GM10266 (cell line): ENCODE results near the gene MYF5.

Experiments used
- DNase-seq: peaks from one replicate; pipeline ENCODE4 v3.0.0; 2012; ENCODE audit errors: extremely low spot score
- TF ChIP-seq, protein P1 (sequence below): IDR thresholded peaks from 2 replicates; pipeline ENCODE4 v1.5.1; 2012; ENCODE audit warnings: mild to moderate bottlenecking, low read depth; ENCODE audit not compliant: control insufficient read depth, insufficient read depth; ENCODE audit errors: missing control alignments

Gene MYF5

DNA sequence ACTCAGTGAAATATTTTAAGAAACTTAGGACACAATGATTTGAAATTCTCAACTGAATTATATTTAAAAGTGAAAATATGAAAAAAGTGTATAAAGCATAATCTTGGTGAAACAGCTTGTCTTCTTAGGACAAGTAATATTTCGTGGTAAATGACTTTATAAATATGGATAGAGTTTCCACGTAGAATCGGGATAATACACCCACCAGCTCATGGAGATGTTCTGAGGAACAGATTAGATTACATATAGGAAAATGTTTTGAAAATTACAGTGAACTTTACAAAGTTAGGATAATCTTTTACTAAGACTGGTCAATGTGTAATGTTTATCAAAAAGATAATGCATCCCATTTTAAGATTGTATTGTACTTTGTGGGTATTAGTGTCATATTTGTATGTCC lies 34.9 kb upstream of the MYF5 start:
- DNase-seq = no peak
- TF ChIP-seq, protein P1, sequence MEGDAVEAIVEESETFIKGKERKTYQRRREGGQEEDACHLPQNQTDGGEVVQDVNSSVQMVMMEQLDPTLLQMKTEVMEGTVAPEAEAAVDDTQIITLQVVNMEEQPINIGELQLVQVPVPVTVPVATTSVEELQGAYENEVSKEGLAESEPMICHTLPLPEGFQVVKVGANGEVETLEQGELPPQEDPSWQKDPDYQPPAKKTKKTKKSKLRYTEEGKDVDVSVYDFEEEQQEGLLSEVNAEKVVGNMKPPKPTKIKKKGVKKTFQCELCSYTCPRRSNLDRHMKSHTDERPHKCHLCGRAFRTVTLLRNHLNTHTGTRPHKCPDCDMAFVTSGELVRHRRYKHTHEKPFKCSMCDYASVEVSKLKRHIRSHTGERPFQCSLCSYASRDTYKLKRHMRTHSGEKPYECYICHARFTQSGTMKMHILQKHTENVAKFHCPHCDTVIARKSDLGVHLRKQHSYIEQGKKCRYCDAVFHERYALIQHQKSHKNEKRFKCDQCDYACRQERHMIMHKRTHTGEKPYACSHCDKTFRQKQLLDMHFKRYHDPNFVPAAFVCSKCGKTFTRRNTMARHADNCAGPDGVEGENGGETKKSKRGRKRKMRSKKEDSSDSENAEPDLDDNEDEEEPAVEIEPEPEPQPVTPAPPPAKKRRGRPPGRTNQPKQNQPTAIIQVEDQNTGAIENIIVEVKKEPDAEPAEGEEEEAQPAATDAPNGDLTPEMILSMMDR = no peak

DNA sequence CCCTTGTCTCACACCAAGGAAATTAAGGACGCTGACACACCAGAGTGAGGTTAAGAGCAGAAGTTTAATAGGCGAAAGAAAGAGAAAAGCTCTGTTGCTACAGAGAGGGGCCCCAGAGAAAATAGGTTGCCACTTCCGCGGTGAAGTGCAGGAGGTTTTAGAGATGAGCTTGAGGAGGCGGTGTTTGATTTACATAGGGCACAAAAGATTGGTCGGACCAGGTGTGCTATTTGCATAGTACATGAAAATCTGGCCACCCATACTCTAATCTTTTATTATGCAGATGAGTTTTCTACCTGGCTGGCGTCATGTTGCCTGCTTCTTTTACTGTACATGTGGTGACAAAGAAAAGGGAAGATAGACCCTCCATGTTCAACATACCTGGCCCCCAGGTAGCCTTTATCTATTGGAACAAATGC lies 32.6 kb upstream of the MYF5 start:
- TF ChIP-seq, protein P1 = no peak
- DNase-seq = no peak

GRCh38 chr12:80690090-80690489 lies 26.6 kb upstream of the MYF5 start:
- DNase-seq = no peak
- TF ChIP-seq, protein P1 = no peak

GRCh38 chr12:80690513-80690912 lies 26.2 kb upstream of the MYF5 start:
- TF ChIP-seq, protein P1 = no peak
- no peak for DNase-seq

DNA sequence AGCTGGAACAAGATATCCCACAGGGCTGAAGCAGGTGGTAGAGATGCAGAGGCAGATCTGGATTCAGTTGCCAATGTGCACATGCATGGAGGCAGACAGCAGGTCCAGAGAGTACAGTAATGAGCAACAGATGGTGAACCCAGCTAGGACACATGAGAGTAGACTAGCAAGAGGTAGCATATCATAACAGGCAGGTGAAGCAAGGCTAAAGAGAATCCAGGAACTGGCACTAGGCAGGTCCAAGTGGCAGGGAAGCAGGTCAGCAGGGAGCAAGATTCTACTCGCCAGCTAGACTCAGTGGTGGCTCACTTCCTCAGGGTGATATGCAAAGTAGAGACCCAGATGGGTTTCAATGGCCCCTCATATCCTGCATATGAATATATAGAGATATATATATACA lies 24.6 kb upstream of the MYF5 start:
- DNase-seq = no peak

GRCh38 chr12:80697270-80697887 lies 19.3 kb upstream of the MYF5 start:
- TF ChIP-seq, protein P1 = no peak
- no peak for DNase-seq

More for the DNA sequence above, 24.6 kb upstream of the MYF5 start:
- TF ChIP-seq, protein P1 = no peak

GRCh38 chr12:80698256-80698655 lies 18.5 kb upstream of the MYF5 start:
- TF ChIP-seq, protein P1 = no peak
- DNase-seq = no peak
